ENCODE measurements around the gene NAB1.
"Not testable (repeated sequence)": the region's sequence is repeated elsewhere in the genome, so short reads cannot be mapped to it uniquely, and the experiment has no call there.

The NAB1 gene, protein sequence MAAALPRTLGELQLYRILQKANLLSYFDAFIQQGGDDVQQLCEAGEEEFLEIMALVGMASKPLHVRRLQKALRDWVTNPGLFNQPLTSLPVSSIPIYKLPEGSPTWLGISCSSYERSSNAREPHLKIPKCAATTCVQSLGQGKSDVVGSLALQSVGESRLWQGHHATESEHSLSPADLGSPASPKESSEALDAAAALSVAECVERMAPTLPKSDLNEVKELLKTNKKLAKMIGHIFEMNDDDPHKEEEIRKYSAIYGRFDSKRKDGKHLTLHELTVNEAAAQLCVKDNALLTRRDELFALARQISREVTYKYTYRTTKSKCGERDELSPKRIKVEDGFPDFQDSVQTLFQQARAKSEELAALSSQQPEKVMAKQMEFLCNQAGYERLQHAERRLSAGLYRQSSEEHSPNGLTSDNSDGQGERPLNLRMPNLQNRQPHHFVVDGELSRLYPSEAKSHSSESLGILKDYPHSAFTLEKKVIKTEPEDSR

DNA sequence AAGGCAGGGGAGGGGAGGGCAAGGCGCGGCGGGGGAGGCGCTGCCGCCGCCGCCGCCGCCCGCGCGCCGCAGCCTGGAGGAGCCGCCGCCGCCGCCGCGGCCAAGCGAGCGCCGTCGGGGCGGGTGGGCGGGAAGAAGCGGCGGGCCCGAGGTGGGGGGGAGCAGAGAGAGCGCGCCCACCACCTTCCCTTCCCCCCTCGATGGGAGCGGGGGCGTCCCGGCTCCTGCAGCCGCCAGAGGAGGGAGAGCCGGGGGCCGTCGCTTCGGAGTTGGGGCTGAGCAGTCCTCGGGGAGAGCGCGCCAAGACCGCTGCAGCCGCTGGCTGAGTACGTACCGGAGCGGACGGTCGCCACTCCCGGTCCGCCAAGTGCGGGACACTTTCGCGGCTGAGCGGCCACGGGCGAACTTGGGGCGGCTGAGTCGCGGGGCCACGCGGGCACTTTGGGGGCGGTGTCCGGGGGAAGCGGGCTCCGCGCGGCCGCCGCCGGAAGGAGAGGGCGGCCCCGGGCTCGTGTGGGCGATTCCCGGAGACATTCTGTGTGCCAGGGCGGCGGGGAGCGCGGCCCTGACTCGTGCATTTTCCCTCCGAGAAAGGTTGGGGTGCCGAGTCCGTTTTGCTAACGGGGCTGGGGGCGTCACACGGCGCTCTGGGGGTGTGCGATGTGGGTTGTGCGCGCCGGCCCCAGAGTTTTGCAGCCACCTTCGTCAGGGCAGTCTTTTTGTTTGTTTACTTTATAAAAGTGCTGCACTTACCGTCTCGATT lies at the start of gene NAB1:
Gene NAB1, plus strand, starts transcription at position 49 of the 763 bp plus-strand sequence. CDS start 10,094 bp downstream, outside the sequence.
- peak; percentile 59 for DNase-seq

DNA sequence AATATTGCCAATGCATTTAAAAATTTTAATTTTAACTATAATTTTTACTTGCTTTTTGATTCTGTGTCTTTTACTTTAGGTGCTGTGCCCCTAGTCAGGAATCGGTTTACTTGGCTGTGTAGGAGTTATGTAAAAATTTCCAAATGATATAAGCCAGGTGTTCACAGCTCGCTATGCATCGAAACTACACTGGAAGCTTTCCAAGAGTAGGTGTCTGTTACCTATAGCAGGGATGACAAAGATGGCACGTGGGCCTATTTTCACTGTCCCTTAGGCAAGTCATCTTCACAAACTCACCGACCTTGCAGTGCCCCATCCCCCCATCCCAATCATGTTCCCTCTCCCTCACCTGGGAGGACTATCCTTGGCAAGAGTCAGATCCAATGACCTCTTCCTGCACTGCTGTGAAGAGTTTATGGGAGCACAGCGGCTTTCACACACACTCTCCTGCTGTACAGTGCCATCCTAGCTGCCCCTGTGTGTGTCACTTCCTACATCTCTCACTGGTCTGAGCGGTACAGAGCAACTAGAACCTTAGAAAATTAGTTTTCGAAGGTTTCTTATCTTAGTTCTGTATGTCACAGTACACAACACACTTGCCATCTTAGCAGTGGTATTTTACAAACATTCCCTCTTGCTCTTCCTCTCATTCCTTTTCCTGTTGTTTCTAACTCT lies 49.2 kb upstream of the NAB1 start:
- no peak for DNase-seq

DNA sequence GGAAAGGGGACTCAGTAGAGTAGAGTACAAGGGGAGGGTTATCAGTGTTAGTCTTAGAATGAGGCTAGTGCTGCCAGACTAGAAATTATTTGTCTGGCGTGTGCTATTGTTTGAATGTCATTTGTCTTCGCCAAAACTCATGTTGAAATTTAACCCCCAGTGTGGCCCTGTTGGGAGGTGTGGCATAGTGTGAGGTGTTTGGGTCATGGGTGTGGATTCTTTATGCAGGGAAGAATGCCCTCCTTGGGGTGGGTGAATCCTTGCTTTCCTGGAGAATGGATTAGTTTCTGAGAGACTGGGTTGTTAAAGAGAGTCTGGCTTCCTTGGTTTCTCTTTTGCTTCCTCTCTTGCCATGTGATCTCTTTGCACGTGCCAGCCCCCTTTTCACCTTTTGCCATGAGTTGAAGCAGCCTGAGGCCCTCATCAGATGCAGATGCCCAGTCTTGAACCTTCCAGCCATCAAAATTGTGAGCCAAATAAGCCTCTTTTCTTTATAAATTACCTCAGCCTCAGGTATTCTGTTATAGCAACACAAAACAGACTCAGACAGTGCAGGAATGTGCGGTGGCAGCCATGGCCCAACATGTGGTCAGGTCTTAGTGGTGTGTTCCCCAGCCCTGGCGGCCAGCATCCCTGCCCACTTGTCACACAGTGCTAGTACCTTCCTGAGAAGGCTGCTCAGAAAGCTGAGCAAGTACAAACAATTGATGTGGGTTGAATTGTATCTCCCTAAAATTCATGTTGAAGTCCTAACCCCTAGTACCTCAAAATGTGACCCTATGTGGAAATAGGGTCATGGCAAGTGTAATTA lies 48.4 kb upstream of the NAB1 start:
- no peak for DNase-seq

DNA sequence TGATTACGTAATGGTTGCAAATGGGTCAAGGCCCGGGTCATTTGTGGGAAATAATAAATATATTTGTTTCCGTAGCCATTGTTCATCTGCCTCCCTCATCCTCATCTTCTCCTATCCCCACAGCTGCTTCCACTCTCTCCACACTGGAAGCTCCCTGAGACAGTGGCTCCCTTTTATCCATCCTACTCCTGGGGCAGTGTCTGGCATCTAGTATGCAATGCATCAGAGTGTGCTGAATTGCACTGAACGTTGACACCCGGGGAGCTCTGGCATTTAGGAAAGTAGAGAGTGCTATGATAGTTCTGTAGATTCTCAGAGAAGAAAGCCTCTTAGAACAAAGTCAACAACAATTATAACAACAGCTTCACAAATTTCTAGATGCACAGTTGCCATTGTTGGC lies 45.5 kb upstream of the NAB1 start:
- DNase-seq: no peak

DNA sequence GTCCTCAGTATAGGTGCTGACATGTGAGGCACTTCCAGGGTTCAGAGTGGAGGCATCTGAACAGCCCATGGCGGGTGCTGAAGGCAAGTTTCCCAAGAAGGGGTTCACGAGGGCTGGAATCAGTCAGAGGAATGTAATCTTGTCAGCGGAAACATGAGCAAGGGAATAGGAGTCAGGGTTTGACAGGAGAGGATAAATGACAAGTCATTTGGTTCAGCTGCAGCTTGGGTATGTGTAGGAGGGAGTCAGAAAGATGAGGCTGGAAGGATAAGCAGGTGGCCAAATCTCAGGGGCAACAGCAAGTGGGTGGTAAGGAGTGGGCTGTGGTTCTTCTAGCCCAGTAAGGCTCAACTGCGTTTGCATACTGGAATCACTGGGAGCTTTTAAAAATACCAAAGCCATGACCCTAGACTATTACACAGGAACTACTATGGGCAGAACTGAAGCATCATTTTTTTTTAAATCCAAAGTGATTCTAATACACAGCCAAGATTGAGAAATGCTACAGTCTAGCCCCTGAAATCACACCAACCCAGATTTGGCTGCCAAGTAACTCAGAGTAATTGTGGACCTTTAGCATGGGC lies 41.8 kb upstream of the NAB1 start:
- DNase-seq: no peak

DNA sequence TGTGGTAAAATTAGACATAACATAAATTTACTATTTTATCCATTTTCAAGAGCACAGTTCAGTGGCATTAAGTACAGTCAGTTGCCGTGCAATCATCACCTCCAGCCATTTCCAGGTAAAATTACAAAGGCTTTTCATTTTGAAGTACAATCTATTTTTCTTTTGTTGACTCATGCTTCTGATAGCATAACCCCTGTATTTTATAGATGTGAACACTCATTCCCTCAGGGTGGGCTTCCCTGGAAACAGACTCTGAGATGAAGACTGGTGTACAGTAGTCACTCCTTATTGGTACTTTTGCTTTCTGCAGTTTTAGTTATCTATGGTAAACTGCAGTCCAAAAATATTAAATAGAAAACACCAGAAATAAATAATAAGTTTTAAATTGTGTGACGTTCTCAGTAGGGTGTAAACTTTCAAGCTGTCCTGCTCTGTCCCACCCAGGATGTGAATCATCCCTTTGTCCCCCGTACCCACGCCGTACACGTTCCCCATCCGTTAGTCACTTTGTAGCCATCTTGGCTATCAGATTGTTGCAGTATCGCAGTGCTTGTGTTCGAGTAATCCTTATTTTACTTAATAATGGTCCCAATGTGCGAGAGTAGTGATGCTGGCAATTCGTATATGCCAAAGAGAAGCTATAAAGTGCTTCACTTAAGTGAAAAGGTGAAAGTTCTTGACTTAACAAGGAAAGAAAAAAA lies 41.1 kb upstream of the NAB1 start:
- DNase-seq: no peak

DNA sequence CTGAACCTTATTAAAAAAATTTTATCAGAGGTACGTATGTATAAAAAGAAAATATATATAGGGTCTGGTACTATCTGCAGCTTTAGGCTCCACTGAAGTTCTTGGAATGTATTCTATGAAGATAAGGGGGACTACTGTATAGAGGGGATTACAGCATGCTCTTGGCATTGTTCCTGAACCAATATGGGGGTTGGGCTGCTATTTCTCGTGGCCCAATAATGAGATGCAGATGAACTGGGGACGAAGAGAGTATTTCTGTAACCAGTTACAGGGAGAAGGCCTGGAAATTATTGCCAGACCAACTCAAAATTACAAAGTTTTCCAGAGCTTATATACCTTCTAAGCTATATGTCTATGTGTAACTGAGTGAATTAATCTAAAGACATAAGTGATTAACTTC lies 40.0 kb upstream of the NAB1 start:
- not testable (repeated sequence) for DNase-seq

DNA sequence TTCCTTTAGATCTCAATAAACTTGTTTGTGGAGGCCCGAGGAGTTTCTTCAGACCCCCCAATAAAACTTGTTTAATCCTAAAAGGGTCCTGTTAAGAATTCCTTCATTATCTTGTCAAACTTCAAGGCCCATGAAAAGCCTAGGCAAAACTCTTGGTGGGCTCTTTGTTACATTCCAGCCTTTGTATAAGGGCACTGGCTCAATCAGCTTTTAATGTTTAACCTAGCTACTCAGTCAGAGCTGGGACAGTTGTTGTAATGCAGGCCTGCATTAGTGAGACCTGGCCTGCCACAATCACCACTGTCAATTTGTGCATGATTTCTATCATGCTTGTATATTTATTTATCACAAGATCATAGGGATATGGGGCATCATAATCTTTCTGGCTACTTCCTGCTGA lies 39.5 kb upstream of the NAB1 start:
- not testable (repeated sequence) for DNase-seq

DNA sequence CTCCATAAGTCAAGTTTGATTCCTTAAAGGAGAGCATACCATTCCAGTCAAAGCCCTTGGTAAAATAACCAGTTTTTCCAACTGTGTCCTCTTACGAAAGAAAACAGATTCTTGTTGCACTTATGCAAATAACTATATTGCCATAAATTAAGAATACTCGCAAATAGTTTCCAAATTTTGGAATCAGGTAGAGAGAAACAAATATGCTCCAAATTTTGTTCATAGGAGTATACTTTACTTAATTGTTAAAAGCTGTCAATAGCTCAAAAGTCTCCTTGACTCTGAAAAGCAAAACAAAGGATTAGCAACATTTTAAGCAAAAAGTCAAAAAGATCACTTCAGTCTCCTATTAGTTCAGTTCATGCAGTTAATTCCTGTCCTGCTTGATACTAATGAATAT lies 38.4 kb upstream of the NAB1 start:
- DNase-seq: not testable (repeated sequence)

DNA sequence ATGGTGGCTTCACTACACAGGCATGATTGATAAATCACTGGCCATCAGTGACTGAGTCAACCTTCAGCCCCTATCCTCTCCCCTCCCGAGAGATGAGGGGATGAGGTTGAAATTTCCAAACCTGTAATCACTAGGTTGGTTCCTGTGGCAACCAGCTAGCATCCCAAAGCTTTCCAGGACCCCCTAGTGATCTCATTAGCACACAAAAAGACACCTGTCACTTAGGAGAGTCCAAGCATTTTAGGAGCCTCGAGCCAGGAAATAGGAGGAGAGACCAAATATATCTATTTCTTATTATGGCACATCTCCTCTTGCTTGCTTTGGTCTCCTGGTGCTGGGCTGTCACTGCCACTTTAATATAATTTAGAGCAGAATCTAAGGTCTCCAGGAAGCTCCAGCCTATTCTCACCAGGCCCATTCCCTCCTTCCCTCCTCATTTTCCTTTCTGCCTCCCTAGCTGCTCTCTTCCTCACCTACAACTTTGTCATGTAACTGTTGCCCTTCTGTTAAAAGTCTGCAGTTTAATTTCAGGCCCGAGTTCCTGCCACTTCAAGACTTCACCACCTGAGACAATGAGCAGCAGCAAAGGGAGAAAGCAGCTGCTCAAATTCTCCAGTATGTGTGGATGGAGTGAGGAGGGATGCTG lies 33.2 kb upstream of the NAB1 start:
- DNase-seq: no peak

DNA sequence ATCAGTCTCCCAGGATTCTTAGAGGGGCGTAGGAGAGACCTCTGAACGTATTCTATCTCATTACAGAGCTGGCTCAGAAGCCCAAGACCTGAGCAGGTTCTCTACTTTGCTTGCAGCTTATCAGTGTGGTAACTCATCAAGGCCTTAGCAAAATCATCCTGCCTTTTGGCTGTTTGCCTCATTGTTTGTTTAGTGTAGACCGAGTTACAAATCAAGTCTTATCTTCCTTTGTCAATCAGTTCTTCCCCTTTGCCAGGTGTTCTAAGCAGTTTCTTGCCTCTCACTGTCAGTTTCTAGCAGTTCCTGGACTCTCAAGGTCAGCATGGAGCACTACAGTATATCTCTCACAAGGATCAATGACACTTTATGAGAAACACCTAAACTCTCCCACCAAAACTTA lies 30.9 kb upstream of the NAB1 start:
- no peak for DNase-seq

DNA sequence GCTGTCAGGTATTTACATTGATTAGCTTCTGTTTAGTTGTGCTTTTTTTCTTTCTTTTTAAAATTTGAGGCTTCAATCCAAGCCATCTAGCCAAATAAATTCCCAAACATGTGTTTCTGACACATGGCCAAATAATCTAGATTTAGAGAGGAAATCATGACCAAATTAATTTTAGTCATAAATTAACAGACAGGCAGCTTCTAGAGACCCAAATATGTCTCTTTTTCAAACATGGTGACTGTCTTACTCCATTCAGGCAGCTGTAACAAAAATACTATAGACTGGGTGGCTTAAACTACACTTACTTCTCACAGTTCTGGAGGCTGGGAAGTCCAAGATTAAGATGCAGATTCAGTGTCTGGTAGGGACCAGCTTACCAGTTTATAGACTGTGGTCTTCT lies 23.2 kb upstream of the NAB1 start:
- no peak for DNase-seq

DNA sequence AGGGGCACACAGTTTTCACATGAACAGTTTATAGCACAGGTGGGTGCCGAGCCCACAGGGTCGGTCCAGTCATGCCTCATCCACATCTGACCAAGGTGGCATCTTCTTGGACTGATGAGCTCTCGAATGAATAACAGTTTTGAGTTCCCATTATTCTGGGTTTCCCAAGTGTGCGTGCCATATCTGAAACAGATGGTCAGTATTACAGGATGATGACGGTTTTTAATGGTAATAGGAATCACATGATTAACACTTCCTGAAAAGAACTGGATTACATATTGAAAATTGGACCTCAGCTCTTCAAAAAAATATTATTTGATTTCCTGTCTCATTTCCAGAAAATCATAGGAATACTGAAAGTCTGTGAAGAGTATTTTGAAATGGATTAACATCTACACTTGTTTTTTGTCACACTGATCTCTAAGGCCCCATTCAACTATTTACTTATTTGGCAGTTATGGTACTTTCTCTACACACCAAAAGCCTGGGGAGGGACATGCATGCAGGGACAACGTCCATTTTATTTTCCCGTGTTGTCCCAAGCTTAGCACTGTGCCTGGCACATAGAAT lies 22.2 kb upstream of the NAB1 start:
- DNase-seq: no peak

DNA sequence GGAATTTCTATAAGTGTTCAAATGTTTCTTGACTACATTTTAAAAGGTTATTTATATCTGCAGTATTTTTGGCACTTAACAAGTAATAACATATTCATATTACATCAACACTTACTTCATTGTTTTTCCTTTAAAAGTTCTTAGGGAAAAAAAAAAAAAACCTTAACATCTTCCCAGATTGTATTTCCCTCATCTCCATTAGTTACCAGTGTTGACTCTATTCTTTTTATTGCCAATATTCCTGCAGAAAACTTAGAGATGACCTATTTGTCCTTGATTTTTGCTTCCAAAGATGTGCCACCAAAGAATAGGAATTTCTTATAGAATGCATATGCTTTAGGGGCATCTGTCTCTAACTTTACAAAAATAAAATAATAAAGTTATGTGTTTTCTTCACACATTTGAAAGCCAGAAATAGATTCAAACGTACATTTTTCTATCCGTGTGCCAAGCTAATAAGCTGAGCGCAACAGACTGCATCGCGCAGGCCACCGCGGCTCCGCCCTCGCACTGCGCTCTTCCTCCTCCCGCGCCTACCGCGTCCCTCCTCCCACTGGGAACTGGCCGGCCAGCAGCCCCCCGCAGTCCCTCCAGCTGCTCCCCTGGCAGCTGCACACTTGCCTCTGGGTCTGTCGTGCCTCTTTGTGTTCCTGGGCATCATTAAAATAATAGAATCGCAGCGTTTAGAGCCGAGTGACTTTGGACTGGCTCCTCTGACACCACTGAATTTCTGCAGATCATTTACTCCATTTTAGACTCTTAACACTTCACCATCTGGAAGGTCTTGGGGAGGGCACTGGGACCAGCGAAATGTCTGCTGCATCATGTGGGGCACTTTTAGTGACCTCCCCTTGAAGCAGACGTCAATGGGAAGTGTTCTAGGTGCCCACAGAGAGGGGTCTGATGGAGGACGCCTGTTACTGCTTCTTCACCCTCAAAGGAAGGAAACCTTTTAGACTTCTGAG lies 21.2 kb upstream of the NAB1 start:
- DNase-seq: no peak

DNA sequence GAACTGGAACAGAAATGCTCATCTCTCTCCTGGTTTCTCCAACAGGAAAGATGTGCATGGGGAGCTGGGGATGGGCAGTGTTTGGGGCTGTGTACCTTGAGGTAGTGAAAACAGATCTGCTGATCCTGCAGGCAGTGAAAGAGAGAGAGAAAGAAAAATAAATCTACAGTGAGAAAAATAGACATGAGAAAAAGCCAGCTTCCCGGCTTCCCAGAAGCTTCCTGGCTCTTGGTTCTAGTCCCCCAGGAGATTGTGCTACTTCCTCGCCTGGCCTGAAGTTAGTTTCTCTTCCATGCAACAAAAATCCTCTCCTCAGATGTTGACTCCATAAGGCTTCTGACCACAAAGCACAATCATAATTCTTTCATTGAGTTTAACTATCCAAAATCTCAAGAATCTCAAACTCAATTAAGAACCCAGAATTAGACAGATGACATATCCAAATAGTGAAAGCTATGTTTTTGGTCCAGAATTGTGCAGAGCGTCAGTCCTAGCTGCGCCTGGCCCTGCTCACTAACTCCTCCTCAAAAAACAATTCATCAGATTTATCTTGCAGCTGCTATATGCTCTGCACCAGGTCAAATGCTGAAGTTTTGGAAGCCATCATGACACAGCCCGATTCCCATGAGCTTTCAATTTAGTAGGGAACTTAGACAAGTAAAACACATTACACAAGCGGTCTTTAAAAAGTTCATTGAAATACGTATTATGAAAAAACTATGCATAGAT lies 20.1 kb upstream of the NAB1 start:
- no peak for DNase-seq

DNA sequence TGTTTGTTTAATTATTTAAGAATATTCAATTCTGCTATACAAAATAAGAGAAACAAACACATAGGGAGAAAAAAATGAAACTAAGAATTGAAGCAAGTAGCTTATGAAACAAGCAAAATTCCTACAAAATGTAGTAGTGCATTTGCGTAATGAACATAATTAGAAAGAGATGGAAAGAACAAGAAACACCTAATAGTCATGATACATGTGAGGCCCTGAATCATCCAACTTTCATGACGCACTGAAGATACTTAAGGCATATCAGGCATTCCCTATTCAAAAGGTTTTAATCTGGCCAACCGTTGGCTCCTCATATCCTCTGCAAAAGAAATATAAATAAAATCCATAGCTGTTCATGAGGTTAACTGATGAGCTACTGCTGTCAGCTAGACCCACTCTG lies 14.5 kb upstream of the NAB1 start:
- DNase-seq: no peak

DNA sequence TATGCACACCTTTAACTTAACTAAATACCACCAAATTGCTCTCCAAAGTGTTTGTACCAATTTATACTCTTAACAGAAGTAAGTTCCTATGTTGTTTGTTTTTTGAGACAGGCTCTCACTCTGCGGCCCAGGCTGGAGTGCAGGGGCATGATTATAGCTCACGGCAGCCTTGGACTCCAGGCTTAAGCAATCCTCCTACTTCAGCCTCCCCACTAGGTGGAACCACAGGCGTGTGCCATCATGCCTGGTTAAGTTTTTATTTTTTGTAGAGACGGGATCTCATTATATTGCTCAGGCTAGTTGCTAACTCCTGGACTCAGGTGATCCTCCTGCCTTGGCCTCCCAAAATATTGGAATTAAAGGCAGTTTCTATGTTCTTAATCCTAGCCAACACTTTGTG lies 13.1 kb upstream of the NAB1 start:
- no peak for DNase-seq

DNA sequence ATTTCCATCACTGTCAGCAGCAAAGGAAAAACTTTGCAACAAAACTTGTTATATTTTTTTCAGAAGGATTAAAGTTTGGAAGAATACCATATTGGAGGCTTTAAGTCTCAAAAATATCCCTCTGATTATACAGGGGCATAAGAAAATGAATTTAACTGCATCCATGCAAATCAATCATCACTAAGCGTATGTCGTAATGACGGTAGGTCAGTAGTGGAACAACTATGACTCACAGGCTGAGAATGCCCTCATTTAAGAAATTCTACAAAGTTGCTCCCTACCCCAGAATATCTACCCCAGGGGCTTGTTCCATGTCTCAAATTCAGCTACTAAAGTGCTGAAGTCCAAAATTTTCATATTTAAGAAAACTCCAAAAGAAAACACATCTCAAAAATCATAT lies 12.5 kb upstream of the NAB1 start:
- no peak for DNase-seq

DNA sequence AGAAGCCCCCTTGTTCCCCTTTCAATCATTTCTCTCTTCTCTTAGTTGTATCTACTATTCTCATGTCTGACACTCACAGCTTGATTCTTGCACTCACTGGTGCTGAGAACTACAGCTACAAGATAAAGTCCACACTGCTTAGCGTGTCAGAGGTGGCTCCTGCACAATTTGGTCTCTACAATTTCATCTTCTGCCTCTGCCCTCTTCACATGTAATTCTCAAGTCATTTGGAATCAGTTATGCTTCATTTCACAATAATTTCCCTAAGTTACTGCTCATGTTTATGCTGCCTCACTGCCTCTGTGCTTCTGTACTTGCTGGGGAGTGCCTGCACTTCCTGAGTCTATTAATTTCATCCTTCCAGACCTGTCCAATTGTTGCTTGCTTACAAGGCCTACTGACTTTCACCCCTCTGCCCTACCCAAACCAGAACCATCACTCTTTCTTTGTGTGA lies 11.6 kb upstream of the NAB1 start:
- DNase-seq: no peak
